K562 (cell line): ENCODE data around the gene NRROS. TPM values are rescaled to one million over a fixed set of nuclear protein-coding genes. Genes with fewer than 3 reads are reported as not detected.

Experiments
- ATAC-seq: fragments of 200-7000 bp; cut with Tn5 transposase; 3 replicates; pipeline ENCODE4 v1.9.1; 2020; ENCODE audit warnings: moderate library complexity
- BruUV-seq: library from RNA; stranded (reverse); fragments of 400-500 nt; replicated peaks from 2 replicates; lab custom pipeline; 2021; lab: Mats Ljungman, UMichigan
- CTCF ChIA-PET: fragments of 300-600 bp; formaldehyde crosslinking; extraction: SDS; loops from one replicate; lab custom pipeline; 2021; ENCODE audit warnings: low intra/inter-chr PET ratio; lab: Yijun Ruan, JAX
- POLR2A ChIA-PET: fragments of 300-600, 350-650 bp; sonication (Branson Sonifier 250); formaldehyde crosslinking; extraction: SDS; loops from one replicate; lab custom pipeline; 2021; ENCODE audit warnings: antibody characterized with exemption, inconsistent platforms; lab: Yijun Ruan, JAX
- DNase-seq, 4 experiments: peaks; one replicate each; pipeline versions ENCODE4 v3.0.0 to v3.0.0-alpha.2; 2011 to 2018; ENCODE audit warnings: low spot score in 3 of 4, mixed read lengths in 3 of 4; ENCODE audit errors: extremely low read depth in 1 of 4
- FAIRE-seq: peaks from 2 replicates; lab custom pipeline; 2011; peaks lifted over from hg19 to GRCh38; lab: Jason Lieb, UNC
- H2AFZ ChIP-seq: 2 replicates; pipeline ENCODE4 v1.6.0; 2011; ENCODE audit warnings: low read depth, low read length, control low read depth, inconsistent platforms
- H3K27ac ChIP-seq: fragments of 200-600 bp; 3 replicates; pipeline ENCODE4 v1.8.0; 2011; ENCODE audit warnings: low read depth, mild to moderate bottlenecking, control low read depth, inconsistent platforms, low read length, moderate library complexity, mixed read lengths; ENCODE audit errors: extremely low read depth
- H3K27me3 ChIP-seq, 2 experiments: fragments of 300-600 bp in 1 of 2; 2 replicates in 1 of 2; 3 replicates in 1 of 2; pipeline versions ENCODE4 v1.6.0 to v1.8.0; 2011; ENCODE audit warnings: inconsistent platforms in 2 of 2, low read length in 2 of 2, mild to moderate bottlenecking in 1 of 2, mixed read lengths in 1 of 2, moderate library complexity in 1 of 2; ENCODE audit not compliant: control insufficient read depth in 2 of 2, insufficient read depth in 2 of 2
- H3K36me3 ChIP-seq: fragments of 300-600 bp; 3 replicates; pipeline ENCODE4 v1.8.0; 2011; ENCODE audit warnings: mild to moderate bottlenecking, low read length, inconsistent platforms; ENCODE audit not compliant: control insufficient read depth, insufficient read depth
- H3K4me1 ChIP-seq, 2 experiments: fragments of 200-600 bp in 1 of 2; replicated peaks in 1 of 2; 2 replicates in 1 of 2; 3 replicates in 1 of 2; pipeline versions ENCODE4 v1.5.1 to v1.8.0; 2011; ENCODE audit warnings: inconsistent platforms in 2 of 2, low read length in 2 of 2, mild to moderate bottlenecking in 1 of 2, mixed read lengths in 1 of 2, moderate library complexity in 1 of 2; ENCODE audit not compliant: control insufficient read depth in 2 of 2, insufficient read depth in 2 of 2
- H3K4me2 ChIP-seq: 2 replicates; pipeline ENCODE4 v1.6.1; 2011; ENCODE audit warnings: low read length, control low read depth, inconsistent platforms, mixed read lengths; ENCODE audit not compliant: insufficient read depth
- H3K4me3 ChIP-seq: fragments of 200-600 bp; sonication (generic), shearing (Covaris generic); 2 replicates; pipeline ENCODE4 v1.5.1; 2016; ENCODE audit warnings: control low read depth, inconsistent platforms
- H3K79me2 ChIP-seq: fragments of 200-600 bp; 3 replicates; pipeline ENCODE4 v1.8.0; 2011; ENCODE audit warnings: low read length, inconsistent platforms; ENCODE audit not compliant: control insufficient read depth, insufficient read depth
- H3K9ac ChIP-seq, 2 experiments: 2 replicates each; pipeline versions ENCODE4 v1.6.0 to v1.6.1; 2011; ENCODE audit warnings: low read depth in 2 of 2, low read length in 2 of 2, control low read depth in 1 of 2, inconsistent platforms in 1 of 2, mild to moderate bottlenecking in 1 of 2, mixed read lengths in 1 of 2; ENCODE audit not compliant: insufficient read depth in 1 of 2
- H3K9me1 ChIP-seq: one replicate; pipeline ENCODE4 v1.6.0; 2011; ENCODE audit warnings: inconsistent platforms, mild to moderate bottlenecking, low read length, moderate library complexity; ENCODE audit not compliant: control insufficient read depth, insufficient read depth
- H3K9me3 ChIP-seq: replicated peaks from 2 replicates; pipeline ENCODE4 v1.5.1; 2011; ENCODE audit warnings: low read depth, low read length, inconsistent platforms; ENCODE audit not compliant: control insufficient read depth, insufficient read depth
- H4K20me1 ChIP-seq: replicated peaks from 2 replicates; pipeline ENCODE4 v1.6.1; 2011; ENCODE audit warnings: low read length, inconsistent platforms, mixed read lengths; ENCODE audit not compliant: control insufficient read depth, insufficient read depth
- ATF7 ChIP-seq: fragments of 450-650 bp; IDR thresholded peaks from 2 replicates; pipeline ENCODE4 v1.7.1; 2014; ENCODE audit warnings: mild to moderate bottlenecking, moderate library complexity
- CBFA2T3 ChIP-seq: fragments of 450-650 bp; IDR thresholded peaks from 2 replicates; pipeline ENCODE4 v1.6.1; 2017
- EHMT2 ChIP-seq: fragments of 450-650 bp; IDR thresholded peaks from 2 replicates; pipeline ENCODE4 v1.6.1; 2018; ENCODE audit warnings: antibody characterized with exemption
- FOXA3 ChIP-seq, 2 experiments: fragments of 450-650 bp in 1 of 2; sonication (generic) in 1 of 2; formaldehyde crosslinking; IDR thresholded peaks in 1 of 2; conservative IDR thresholded peaks in 1 of 2; 2 replicates each; pipeline versions ENCODE4 v1.4.0 to v1.8.0; 2020 to 2022; ENCODE audit warnings: mild to moderate bottlenecking in 2 of 2, missing genetic modification reagents in 1 of 2
- HDAC2 ChIP-seq: fragments of 450-650 bp; IDR thresholded peaks from 2 replicates; pipeline ENCODE4 v1.6.1; 2016; ENCODE audit warnings: mild to moderate bottlenecking
- MAFK ChIP-seq: IDR thresholded peaks from 2 replicates; pipeline ENCODE4 v1.6.1; 2011; ENCODE audit warnings: low read length, improper control_type of control experiment
- RREB1 ChIP-seq: fragments of 250-450 bp; sonication (Bioruptor Pico); IDR thresholded peaks from 2 replicates; pipeline ENCODE4 v1.4.0; 2020
- TCF3 ChIP-seq: sonication (generic); formaldehyde crosslinking; IDR thresholded peaks from 2 replicates; pipeline ENCODE4 v1.4.0; 2020; ENCODE audit warnings: mild to moderate bottlenecking, missing genetic modification reagents
- TRIM28 ChIP-seq: fragments of 450-650 bp; IDR thresholded peaks from 2 replicates; pipeline ENCODE4 v1.6.1; 2017
- ZBTB9 ChIP-seq: fragments of 450-650 bp; formaldehyde crosslinking; IDR thresholded peaks from 2 replicates; pipeline ENCODE4 v1.4.0; 2020; ENCODE audit warnings: mild to moderate bottlenecking, moderate library complexity
- ZNF347 ChIP-seq: fragments of 450-650 bp; formaldehyde crosslinking; IDR thresholded peaks from 2 replicates; pipeline ENCODE4 v1.4.0; 2020; ENCODE audit warnings: low read depth, mild to moderate bottlenecking, moderate library complexity
- WGBS: fragments of 100-300 bp; shearing (Covaris generic); methylation state at CpG from one replicate; pipeline ENCODE4 v1.1.6; 2016; ENCODE audit warnings: low coverage, mixed read lengths; ENCODE audit not compliant: insufficient coverage; ENCODE audit errors: missing lambda C conversion rate; 5-methylcytosine and 5-hydroxymethylcytosine counted together
- in situ Hi-C: fragments of 300-500 bp; cut with MboI; formaldehyde crosslinking; loops from 4 replicates; pipeline ENCODE4 v1.15.0; 2018; ENCODE audit warnings: inconsistent platforms, mixed read lengths
- intact Hi-C: fragments of 100-400 bp; cut with micrococcal nuclease; formaldehyde crosslinking; loops from 2 replicates; pipeline ENCODE4 v1.14.2; 2022
- polyA plus RNA-seq, 8 experiments: library from polyadenylated mRNA; depleted of rRNA in 4 of 8; stranded (reverse) in 5 of 8; unstranded in 3 of 8; fragments of >200 nt; fragmentation: Nextera tagmentation in 2 of 8; fragmentation: Illumina TruSeq in 1 of 8; extraction: Ambion mirVana in 2 of 8; extraction: Trizol in 1 of 8; gene quantifications; 2 replicates each; pipeline versions ENCODE4 v1.2.1 to v1.2.3, GENCODE V29; 2011 to 2014; ENCODE audit warnings: inconsistent platforms in 1 of 8, missing spikeins in 1 of 8
- total RNA-seq, 7 experiments: library from RNA; depleted of rRNA in 6 of 7; stranded (reverse); fragments of >200 nt in 6 of 7; fragmentation: Illumina TruSeq in 2 of 7; extraction: Trizol in 2 of 7; gene quantifications; 2 replicates each; pipeline versions ENCODE4 v1.2.1 to v1.2.3, GENCODE V29; 2011 to 2021; ENCODE audit warnings: low replicate concordance in 1 of 7
- TF ChIP-seq, protein P1 (sequence below): IDR thresholded peaks from 2 replicates; pipeline ENCODE4 v1.6.1; 2012; ENCODE audit warnings: low read depth, low read length, improper control_type of control experiment, borderline replicate concordance

The NRROS gene
- total and polyA plus RNA-seq, 9 of the 15 experiments (the other 6 are each of a cell fraction or from before 2014, with no cell fraction given): 0.34 to 13.8 (median 3.8) TPM

GRCh38 chr3:196650740-196651311 lies 11.3 kb downstream of the NRROS start:
- ChIA-PET CTCF (no interaction called here), POLR2A (interaction anchor here (0.6 to 1.2 kb wide), 4 partner anchors 10 to 20 kb away, joined by 3 to 4 read pairs (median 3); partner anchors contain the start of gene NRROS)
- H3K4me2 ChIP-seq: peak overlapping the region; percentile 36
- H3K9ac ChIP-seq: 0 out of 4 replicates have a peak overlapping the region, but pooled peaks of 1 of the 2 experiments have one; percentile 32
- H3K36me3 ChIP-seq: peaks cover 31% of the 10 kb centered on the region; the same call in 2 of the 3 replicates
- H3K4me3 ChIP-seq: no peak overlapping the region
- peak; percentile 97 for FAIRE-seq
- H2AFZ ChIP-seq: no peak overlapping the region
- no peaks in the 10 kb centered on the region for H4K20me1 ChIP-seq
- peaks cover 23% of the 10 kb centered on the region; the same call in 2 of the 3 replicates for H3K79me2 ChIP-seq
- peak; percentile 97 for ATAC-seq
- H3K9me3 ChIP-seq: no peaks in the 10 kb centered on the region
- H3K4me1 ChIP-seq: peaks cover 14 to 27% of the 10 kb centered on the region in 2 experiments
- whole genome bisulfite sequencing: 3% methylated on average over 6 of the region's 6 CpGs
- peak; percentile 42 to 90 (median 65) for DNase-seq
- intact Hi-C loops: loop anchor here (5.0 kb wide), 1 partner anchor 44 kb away; no protein-coding TSS in a partner anchor
- in situ Hi-C loops: no loop called here
- no peaks in the 10 kb centered on the region for H3K27me3 ChIP-seq
- 0 out of 3 replicates have a peak overlapping the region, but pooled peaks have one; percentile 38 for H3K27ac ChIP-seq
- no peaks in the 10 kb centered on the region for H3K9me1 ChIP-seq
- BruUV-seq: no TSS peak
- TF ChIP-seq ZBTB9 (CRISPR knock-in tag): 0 out of 2 replicates have a peak, but pooled peaks have one; percentile 39
- peak; percentile 45; the same call in 1 of the 2 replicates for TF ChIP-seq EHMT2
- peak; percentile 80 for TF ChIP-seq CBFA2T3
- no peak for TF ChIP-seq MAFK
- TF ChIP-seq HDAC2: peak; percentile 89
- peak in 1 of 2 experiments; percentile 27; a peak in 1 of 4 replicates for TF ChIP-seq FOXA3 (CRISPR knock-in tag; conservative IDR thresholded peaks at IDR 0.05 in 1 of 2, IDR thresholded peaks at IDR 0.05 in 1 of 2)
- TF ChIP-seq RREB1 (CRISPR knock-in tag): peak; percentile 98
- no peak for TF ChIP-seq ZNF347 (CRISPR knock-in tag)
- TF ChIP-seq TRIM28: 0 out of 2 replicates have a peak, but pooled peaks have one; percentile 16
- TF ChIP-seq, protein P1, sequence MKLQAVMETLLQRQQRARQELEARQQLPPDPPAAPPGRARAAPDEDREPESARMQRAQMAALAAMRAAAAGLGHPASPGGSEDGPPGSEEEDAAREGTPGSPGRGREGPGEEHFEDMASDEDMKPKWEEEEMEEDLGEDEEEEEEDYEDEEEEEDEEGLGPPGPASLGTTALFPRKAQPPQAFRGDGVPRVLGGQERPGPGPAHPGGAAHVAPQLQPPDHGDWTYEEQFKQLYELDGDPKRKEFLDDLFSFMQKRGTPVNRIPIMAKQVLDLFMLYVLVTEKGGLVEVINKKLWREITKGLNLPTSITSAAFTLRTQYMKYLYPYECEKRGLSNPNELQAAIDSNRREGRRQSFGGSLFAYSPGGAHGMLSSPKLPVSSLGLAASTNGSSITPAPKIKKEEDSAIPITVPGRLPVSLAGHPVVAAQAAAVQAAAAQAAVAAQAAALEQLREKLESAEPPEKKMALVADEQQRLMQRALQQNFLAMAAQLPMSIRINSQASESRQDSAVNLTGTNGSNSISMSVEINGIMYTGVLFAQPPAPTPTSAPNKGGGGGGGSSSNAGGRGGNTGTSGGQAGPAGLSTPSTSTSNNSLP: 0 out of 2 replicates have a peak, but pooled peaks have one; percentile 14
- peak; percentile 66 for TF ChIP-seq TCF3 (CRISPR knock-in tag)
- TF ChIP-seq ATF7: peak; percentile 38; the same call in 1 of the 2 replicates
